Measurements from ENCODE around the gene TMEM202. TPM values are rescaled to one million over a fixed set of nuclear protein-coding genes. Genes with fewer than 3 reads are reported as not detected.
"Not testable (repeated sequence)": the region's sequence is repeated elsewhere in the genome, so short reads cannot be mapped to it uniquely, and the experiment has no call there.

The TMEM202 gene
- total RNA-seq, 3 donors from 2014 or later = not detected

GRCh38 chr15:72372361-72372760 lies 25.7 kb upstream of the TMEM202 start:
- no peaks in the 10 kb centered on the region for H3K9me3 ChIP-seq
- no peak overlapping the region for H3K4me3 ChIP-seq
- TF ChIP-seq CTCF (IDR thresholded peaks at IDR 0.05) = no peak
- peaks cover 16% of the 10 kb centered on the region for H3K4me1 ChIP-seq (ENCODE audit: low read depth)
- DNase-seq (no peak), ATAC-seq (no peak)
- intact Hi-C loops (cut with DNase I, micrococcal nuclease) = no loop called here
- H3K36me3 ChIP-seq (ENCODE audit: low read depth) = no peaks in the 10 kb centered on the region

GRCh38 chr15:72375501-72375845 lies 22.6 kb upstream of the TMEM202 start:
- DNase-seq = peak in 2 of 3 donors; percentile 68 to 84
- ATAC-seq = peak; percentile 87
- intact Hi-C loops (cut with DNase I, micrococcal nuclease) = no loop called here

GRCh38 chr15:72375846-72376581 lies 22.1 kb upstream of the TMEM202 start, which contains the start of gene HEXA:
Gene HEXA (minus strand): TSS chr15:72376014. CDS start chr15:72375972, 42 bp downstream.
- DNase-seq (peak; percentile 98), ATAC-seq (peak; percentile 94)
- Histone ChIP-seq H3K36me3 (ENCODE audit: low read depth) (no peaks in the 10 kb centered on the region), H3K4me1 (ENCODE audit: low read depth) (peaks cover 16% of the 10 kb centered on the region), H3K9me3 (no peaks in the 10 kb centered on the region), H3K4me3 (peak within 1 kb of the TSS; percentile 47)
- intact Hi-C loops (cut with DNase I, micrococcal nuclease) = no loop called here
- TF ChIP-seq CTCF (IDR thresholded peaks at IDR 0.05) = peak; percentile 15

More at GRCh38 chr15:72375501-72375845, 22.6 kb upstream of the TMEM202 start:
- Histone ChIP-seq H3K4me1 (ENCODE audit: low read depth) (peaks cover 16% of the 10 kb centered on the region), H3K36me3 (ENCODE audit: low read depth) (no peaks in the 10 kb centered on the region), H3K9me3 (no peaks in the 10 kb centered on the region), H3K4me3 (peak overlapping the region; percentile 47)
- no peak for TF ChIP-seq CTCF (IDR thresholded peaks at IDR 0.05)

GRCh38 chr15:72377331-72377730 lies 20.8 kb upstream of the TMEM202 start:
- Histone ChIP-seq H3K4me3 (no peak overlapping the region), H3K4me1 (ENCODE audit: low read depth) (peaks cover 16% of the 10 kb centered on the region), H3K36me3 (ENCODE audit: low read depth) (no peaks in the 10 kb centered on the region), H3K9me3 (no peaks in the 10 kb centered on the region)
- no peak for ATAC-seq
- TF ChIP-seq CTCF (IDR thresholded peaks at IDR 0.05) = no peak
- DNase-seq = no peak
- intact Hi-C loops (cut with DNase I, micrococcal nuclease) = no loop called here

GRCh38 chr15:72379106-72379505 lies 19.0 kb upstream of the TMEM202 start:
- DNase-seq; intact Hi-C loops (cut with DNase I, micrococcal nuclease); H3K4me3 ChIP-seq; ATAC-seq; H3K36me3 ChIP-seq (ENCODE audit: low read depth); H3K9me3 ChIP-seq: not testable (repeated sequence)
- peaks cover 16% of the 10 kb centered on the region for H3K4me1 ChIP-seq (ENCODE audit: low read depth)

GRCh38 chr15:72379856-72380430 lies 18.2 kb upstream of the TMEM202 start:
- no peak for ATAC-seq
- H3K4me1 ChIP-seq (ENCODE audit: low read depth) = peaks cover 10% of the 10 kb centered on the region
- no peak for TF ChIP-seq CTCF (IDR thresholded peaks at IDR 0.05)
- intact Hi-C loops (cut with DNase I, micrococcal nuclease) = no loop called here
- no peaks in the 10 kb centered on the region for H3K36me3 ChIP-seq (ENCODE audit: low read depth)
- H3K9me3 ChIP-seq = no peaks in the 10 kb centered on the region
- DNase-seq = no peak
- no peak overlapping the region for H3K4me3 ChIP-seq
